Fibroblast of skin of right quadriceps (primary cell): Measurements from ENCODE around the gene GABBR2.
"Not testable (repeated sequence)": the region's sequence is repeated elsewhere in the genome, so short reads cannot be mapped to it uniquely, and the experiment has no call there.

Source experiments
- DNase-seq: peaks from one replicate; pipeline ENCODE4 v3.0.0-alpha.2; 2013

Gene GABBR2

GRCh38 chr9:98591696-98592095 is 117.0 kb downstream of the GABBR2 start:
- no peak for DNase-seq

- DNase-seq, result no peak
Measured at GRCh38 chr9:98590101-98590500, 118.6 kb downstream of the GABBR2 start.

DNA sequence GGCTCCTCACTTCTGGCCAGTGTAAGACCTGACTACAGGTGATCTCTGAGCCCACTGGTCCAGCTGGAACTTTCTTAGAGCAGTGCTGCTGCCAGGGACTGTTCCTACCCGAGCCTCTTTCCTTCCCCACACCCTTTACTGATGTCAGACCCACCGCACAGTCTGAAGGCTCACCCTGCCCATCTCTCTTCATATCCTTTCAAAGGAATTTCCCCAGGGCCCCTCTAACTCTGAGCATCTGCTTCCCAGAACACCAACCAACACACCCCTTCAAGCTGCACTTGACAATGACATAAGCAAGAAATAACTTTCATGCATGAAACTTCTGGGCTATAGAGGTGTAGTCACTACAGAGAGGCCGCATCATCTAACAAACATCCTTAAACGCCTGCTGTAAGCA is 119.6 kb downstream of the GABBR2 start:
- DNase-seq, result no peak

GRCh38 chr9:98584853-98585438 is 123.8 kb downstream of the GABBR2 start:
- DNase-seq, result not testable (repeated sequence)

DNA sequence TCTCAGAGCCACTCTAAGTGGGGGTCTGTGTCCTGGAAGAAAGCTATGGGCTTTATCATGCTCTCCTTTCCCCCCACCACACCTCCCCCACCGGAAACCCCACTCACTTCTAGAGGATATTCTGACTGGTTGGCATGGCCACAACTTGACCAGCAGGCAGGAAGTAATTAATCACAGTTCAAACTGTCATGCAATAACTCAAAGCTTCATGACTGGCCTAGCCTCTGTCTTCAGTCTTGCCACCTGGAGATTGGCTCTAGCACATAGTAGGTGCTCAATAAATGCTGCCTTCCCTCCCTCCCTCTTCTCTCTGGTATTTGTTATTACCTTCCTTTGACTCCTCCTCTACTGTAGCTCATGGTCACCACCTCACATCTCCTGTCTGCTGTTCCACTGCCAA is 124.7 kb downstream of the GABBR2 start:
- DNase-seq, result no peak

- DNase-seq, result no peak
Measured at GRCh38 chr9:98583417-98583816, 125.3 kb downstream of the GABBR2 start.

DNA sequence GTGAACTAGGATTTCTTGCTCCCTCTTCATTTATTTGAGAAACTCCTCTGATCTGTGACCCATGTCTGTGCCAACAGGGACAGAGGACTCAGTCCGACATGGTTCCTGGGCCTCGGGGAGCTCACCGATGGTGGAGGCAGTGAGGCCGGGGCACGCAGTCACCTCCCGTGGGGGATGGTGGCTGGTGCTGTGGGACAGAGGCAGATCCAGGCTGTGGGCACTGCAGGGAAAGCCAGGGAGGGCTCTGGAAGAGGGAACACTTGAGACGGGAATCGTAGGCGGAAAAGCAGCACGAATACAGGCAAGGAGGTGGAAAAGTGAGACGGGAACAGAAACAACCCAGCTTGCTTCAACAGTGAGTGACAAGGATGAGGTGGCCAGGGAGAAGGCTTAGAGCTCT is 127.8 kb downstream of the GABBR2 start:
- no peak for DNase-seq

DNA sequence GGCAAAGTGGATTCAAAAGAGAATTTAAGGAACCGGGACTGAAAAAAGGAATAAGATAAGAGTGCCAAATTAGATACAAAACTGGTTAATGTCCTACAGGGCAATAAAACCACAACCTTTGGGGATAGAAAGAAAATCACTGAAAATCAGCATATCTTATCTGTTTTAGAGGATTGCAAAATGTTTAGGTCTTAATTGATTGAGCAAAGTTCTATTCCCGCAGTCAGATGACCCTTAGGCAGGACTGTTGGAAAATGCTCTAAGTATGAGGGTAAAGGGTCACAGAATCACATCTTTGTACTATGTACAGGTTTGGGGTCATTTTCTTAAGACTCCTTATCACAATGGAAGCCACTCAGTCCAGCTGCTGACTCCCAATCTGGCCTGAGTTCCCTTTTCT is 129.0 kb downstream of the GABBR2 start:
- no peak for DNase-seq

DNA sequence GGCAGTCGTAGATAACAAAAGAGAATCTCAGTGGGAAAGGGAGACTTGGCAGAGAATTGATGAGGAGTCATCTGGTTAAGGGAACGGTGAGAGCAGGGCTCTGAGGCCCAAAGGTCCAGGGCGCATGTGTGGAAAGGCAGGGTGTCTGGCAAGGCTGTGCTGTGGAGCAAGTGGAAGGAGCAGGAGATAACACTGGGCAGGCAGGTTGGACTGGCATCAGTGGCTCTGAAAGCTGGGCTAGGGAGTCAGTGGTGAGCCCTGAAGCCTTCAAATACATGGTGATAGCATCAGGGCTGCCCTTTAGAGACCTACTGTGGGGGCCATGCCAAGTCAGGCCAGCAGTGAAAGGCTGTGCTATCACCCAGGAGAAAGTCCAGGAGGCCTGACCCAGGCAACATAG is 131.3 kb downstream of the GABBR2 start:
- DNase-seq, result no peak

GRCh38 chr9:98576859-98577258 is 131.9 kb downstream of the GABBR2 start:
- no peak for DNase-seq

GRCh38 chr9:98576354-98576753 is 132.4 kb downstream of the GABBR2 start:
- DNase-seq, result no peak

- DNase-seq, result peak; percentile 53
Measured at GRCh38 chr9:98575379-98576346, 133.1 kb downstream of the GABBR2 start.

DNA sequence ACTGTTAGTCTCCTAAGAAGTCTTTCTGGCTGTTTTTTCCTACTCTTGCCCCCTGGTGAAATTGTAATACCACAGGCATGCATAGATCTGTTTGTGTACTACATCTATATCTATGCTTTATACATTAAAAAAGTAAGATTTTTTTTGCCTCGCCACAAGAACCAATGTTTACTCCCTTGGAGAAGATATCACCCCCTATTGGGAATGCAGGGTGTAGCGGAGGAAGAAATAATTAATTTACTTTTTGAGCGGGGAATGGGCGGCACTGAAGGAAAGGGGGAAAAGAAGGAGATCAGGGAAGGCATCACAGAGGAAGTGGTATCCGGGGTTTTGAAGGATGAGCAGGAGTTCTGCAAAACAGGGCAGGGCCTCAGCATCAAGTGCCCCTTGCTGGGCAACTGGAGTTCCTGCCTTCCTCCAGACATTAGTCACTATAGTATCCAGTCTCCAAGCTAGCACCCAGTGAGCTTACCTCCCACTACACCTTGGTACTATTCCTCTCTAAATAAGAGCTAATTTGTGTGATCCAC is 134.9 kb downstream of the GABBR2 start:
- DNase-seq, result no peak

GRCh38 chr9:98572796-98573195 is 135.9 kb downstream of the GABBR2 start:
- no peak for DNase-seq

DNA sequence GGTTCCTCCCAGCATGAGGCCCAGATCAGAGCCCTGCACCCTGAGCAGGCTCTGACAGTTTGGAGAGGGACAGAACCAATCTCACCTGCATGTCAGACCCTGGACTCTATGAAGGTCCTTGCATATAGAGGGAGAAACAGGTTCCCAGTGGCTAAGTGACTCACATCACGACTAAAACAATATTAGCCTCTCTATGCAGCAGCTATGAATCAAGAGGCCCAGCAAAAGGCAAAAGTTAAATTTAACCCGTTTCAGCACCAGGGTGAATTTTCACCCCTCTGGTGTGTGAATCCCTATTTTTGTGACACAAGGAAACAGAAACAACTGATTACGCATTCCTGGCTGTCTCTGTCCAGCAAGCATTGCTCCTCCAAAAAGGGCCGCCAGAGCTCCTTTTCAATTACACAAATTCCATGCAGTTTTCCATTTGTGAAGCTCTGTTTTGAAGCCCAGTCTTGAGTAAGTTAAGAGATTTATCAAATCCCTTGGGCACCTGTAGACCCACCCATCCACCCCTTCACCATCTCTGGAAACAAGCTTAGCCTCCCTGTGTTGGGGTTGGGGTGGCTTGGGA is 136.6 kb downstream of the GABBR2 start:
- DNase-seq, result no peak

GRCh38 chr9:98571643-98572042 is 137.1 kb downstream of the GABBR2 start:
- no peak for DNase-seq

- no peak for DNase-seq
Measured at GRCh38 chr9:98570663-98571440, 137.9 kb downstream of the GABBR2 start.

DNA sequence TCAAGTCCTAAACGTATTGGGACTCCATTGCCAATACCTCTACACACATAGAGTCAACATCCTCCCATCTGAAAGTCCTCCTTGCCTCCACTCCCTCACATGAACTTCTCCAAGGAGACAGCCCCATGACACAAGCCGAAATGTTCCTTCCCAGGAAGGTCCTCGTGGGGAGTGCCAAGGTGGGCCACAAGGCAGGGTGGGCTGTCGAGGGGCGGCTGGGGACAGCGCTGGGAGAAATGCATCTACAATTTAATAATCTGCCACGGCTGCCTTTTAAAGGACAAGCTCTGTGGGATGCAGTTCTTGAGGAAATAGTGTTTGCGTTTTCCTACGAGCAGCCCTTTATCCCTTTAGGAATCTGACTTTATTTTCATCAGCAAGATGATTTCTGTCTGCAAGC is 138.7 kb downstream of the GABBR2 start:
- no peak for DNase-seq

DNA sequence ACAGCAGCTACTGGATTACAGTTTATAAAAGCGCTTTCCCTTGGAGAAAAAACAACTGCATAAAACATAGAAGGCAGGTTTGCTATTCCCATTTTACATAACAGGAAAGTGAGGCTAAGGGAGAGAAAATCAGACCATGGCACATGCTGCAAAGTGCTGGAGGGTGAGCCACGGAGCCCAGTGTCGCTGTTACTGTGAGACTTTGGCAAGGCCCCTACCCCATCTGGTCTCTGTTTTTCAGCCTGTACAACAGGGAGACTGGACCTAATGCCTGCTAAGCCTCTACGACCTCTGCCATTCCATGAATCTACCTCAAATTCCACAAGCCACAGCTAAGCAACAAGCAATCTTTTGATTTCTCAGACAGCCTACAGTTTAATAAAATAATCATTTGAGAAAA is 139.2 kb downstream of the GABBR2 start:
- no peak for DNase-seq

DNA sequence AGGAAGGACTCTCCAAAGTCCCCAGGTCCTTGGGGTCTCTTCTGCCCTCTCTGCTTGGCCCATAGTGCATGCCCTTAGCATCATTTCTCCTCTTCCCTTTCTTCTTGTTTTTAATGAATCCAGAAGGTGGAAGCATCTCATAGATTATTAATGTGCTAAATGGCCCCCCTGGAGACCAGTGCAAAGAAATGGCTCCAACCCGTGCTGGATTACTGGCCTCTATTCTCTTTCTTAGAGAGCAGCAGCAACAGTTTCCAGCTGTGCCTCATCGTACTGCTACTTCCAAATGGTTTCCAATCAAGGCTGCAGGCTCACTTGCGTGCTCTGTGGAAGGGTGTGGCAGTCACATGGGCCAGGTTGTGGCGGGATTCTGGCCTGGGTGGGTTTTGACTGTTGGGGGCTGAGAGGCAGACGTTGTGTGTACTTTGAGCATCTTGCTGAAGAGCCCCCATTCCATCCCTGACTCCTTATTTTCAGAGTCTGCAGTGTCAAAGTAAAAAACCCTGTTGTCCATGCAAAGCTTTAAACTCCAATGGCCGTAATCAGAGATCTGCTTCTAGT is 139.7 kb downstream of the GABBR2 start:
- DNase-seq, result no peak

- DNase-seq, result no peak
Measured at GRCh38 chr9:98568234-98568908, 140.4 kb downstream of the GABBR2 start.
